Lung (tissue), 12 donors: ENCODE results near the gene UBA1. TPM values are rescaled to one million over a fixed set of nuclear protein-coding genes. Genes with fewer than 3 reads are reported as not detected.

Experiments used
- ATAC-seq: fragments of 200-7000 bp; cut with Tn5 transposase; one replicate; pipeline ENCODE4 v1.9.1; 2020; ENCODE audit warnings: moderate number of reproducible peaks; ENCODE audit not compliant: insufficient read depth, low FRiP score
- DNase-seq, 3 donors: peaks; one replicate each; pipeline ENCODE4 v3.0.0-alpha.2; 2013 to 2017
- H3K27ac ChIP-seq, 2 donors: one replicate each; pipeline ENCODE4 v1.5.1; 2013; ENCODE audit warnings: mild to moderate bottlenecking in 2 of 2, moderate library complexity in 2 of 2, control low read depth in 1 of 2, inconsistent platforms in 1 of 2, low read depth in 1 of 2, low read length in 1 of 2
- H3K27me3 ChIP-seq, 3 donors: one replicate each; pipeline ENCODE4 v1.5.1; 2013; ENCODE audit warnings: low read length in 2 of 3; ENCODE audit not compliant: control insufficient read depth in 3 of 3, insufficient read depth in 3 of 3
- H3K36me3 ChIP-seq, 4 donors: one replicate each; pipeline ENCODE4 v1.5.1; 2013; ENCODE audit warnings: low read length in 4 of 4, mild to moderate bottlenecking in 1 of 4, moderate library complexity in 1 of 4; ENCODE audit not compliant: control insufficient read depth in 4 of 4, insufficient read depth in 4 of 4
- H3K4me1 ChIP-seq, 5 donors: one replicate each; pipeline ENCODE4 v1.5.1; 2013; ENCODE audit warnings: low read length in 5 of 5, mild to moderate bottlenecking in 2 of 5, moderate library complexity in 1 of 5; ENCODE audit not compliant: control insufficient read depth in 5 of 5, insufficient read depth in 5 of 5
- H3K4me3 ChIP-seq: one replicate; pipeline ENCODE4 v1.5.1; 2013; ENCODE audit warnings: mild to moderate bottlenecking, control low read depth, moderate library complexity
- H3K9ac ChIP-seq, 2 donors: one replicate each; pipeline ENCODE4 v1.5.1; 2013; ENCODE audit warnings: low read length in 2 of 2, control low read depth in 1 of 2; ENCODE audit not compliant: insufficient read depth in 1 of 2
- H3K9me3 ChIP-seq, 4 donors: one replicate each; pipeline ENCODE4 v1.5.1; 2013; ENCODE audit warnings: low read length in 3 of 4, mild to moderate bottlenecking in 1 of 4, moderate library complexity in 1 of 4; ENCODE audit not compliant: control insufficient read depth in 4 of 4, insufficient read depth in 3 of 4
- WGBS, 2 donors: extraction: QIAGEN DNeasy Blood & Tissue Kit; methylation state at CpG; one replicate each; pipeline ENCODE4 v1.1.7; 2013; 5-methylcytosine and 5-hydroxymethylcytosine counted together
- polyA plus RNA-seq, 2 donors: library from polyadenylated mRNA; stranded (reverse); fragments of 200-250 nt; gene quantifications; one replicate each; pipeline ENCODE4 v1.2.1, GENCODE V29; 2013
- total RNA-seq, 2 donors: library from RNA; depleted of rRNA in 1 of 2; stranded (reverse); fragments of >200 nt in 1 of 2; gene quantifications; one replicate each; pipeline ENCODE4 v1.2.1, GENCODE V29; 2014 to 2021
- TF ChIP-seq, protein P1 (sequence below): IDR thresholded peaks from 2 replicates; pipeline ENCODE4 v1.5.1; 2012; ENCODE audit warnings: mild to moderate bottlenecking; ENCODE audit errors: control extremely low read depth, extremely low read depth
- donor health status: control.
- donor health status: control.
- donor health status: Bipolar disorder and iron deficiency.
- donor health status: healthy.
- donor health status: DM: yes; HTN: yes; CAD: no.

The UBA1 gene
- total and polyA plus RNA-seq, 4 donors: 92.5 to 221 (median 131) TPM

DNA sequence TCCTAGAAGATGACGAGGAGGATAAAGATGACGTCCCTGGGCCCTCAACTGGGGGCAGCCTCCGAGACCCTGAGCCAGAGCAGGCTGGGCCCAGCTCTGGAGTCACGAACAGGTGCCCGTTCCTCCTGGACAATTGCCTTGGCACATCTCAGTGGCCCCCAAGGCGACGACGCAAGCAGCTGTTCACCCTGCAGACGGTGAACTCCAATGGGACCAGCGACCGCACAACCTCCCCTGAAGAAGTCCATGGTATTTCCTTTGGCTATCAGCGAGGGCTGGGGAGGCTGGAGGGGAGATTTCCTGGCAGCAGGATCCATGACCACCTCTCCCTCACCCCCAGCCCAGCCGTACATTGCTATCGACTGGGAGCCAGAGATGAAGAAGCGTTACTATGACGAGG lies 51.0 kb downstream of the UBA1 start:
- H3K36me3 ChIP-seq: peaks cover 4 to 43% (median 27%) of the 10 kb centered on the region in 4 donors
- no peak for ATAC-seq
- TF ChIP-seq, protein P1, sequence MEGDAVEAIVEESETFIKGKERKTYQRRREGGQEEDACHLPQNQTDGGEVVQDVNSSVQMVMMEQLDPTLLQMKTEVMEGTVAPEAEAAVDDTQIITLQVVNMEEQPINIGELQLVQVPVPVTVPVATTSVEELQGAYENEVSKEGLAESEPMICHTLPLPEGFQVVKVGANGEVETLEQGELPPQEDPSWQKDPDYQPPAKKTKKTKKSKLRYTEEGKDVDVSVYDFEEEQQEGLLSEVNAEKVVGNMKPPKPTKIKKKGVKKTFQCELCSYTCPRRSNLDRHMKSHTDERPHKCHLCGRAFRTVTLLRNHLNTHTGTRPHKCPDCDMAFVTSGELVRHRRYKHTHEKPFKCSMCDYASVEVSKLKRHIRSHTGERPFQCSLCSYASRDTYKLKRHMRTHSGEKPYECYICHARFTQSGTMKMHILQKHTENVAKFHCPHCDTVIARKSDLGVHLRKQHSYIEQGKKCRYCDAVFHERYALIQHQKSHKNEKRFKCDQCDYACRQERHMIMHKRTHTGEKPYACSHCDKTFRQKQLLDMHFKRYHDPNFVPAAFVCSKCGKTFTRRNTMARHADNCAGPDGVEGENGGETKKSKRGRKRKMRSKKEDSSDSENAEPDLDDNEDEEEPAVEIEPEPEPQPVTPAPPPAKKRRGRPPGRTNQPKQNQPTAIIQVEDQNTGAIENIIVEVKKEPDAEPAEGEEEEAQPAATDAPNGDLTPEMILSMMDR: no peak
- peaks cover 0 to 34% (median 13%) of the 10 kb centered on the region in 3 donors for H3K27me3 ChIP-seq
- no peak overlapping the region for H3K4me3 ChIP-seq
- H3K4me1 ChIP-seq: no peaks in the 10 kb centered on the region
- H3K9ac ChIP-seq: no peak overlapping the region
- WGBS, 2 donors: 87 to 98% methylated on average over 13 to 16 of the region's 16 CpGs
- H3K9me3 ChIP-seq: peaks cover 0 to 2% (median 0%) of the 10 kb centered on the region in 4 donors
- no peak for DNase-seq
- no peak overlapping the region for H3K27ac ChIP-seq

DNA sequence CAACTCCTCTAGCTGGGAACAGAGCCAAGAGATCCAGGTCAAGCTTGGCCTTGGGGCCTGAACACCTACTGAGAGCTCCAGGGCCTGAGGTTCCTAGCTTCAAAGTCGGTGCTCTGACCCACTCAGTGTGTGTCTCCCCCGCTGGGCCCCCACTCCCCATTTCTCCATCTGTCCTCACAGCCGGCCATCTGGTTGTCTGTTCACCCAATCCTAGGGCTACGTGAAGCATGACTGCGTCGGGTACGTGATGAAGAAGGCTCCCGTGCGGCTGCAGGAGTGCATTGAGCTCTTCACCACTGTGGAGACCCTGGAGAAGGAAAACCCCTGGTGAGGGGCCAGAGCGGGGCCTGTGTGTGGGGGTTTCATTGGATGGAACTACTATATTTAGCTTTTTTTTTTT lies 51.5 kb downstream of the UBA1 start:
- Histone ChIP-seq H3K9ac (no peak overlapping the region), H3K27me3 (peaks cover 0 to 33% (median 14%) of the 10 kb centered on the region in 3 donors), H3K9me3 (peaks cover 0 to 2% (median 0%) of the 10 kb centered on the region in 4 donors), H3K27ac (no peak overlapping the region), H3K4me3 (no peak overlapping the region), H3K4me1 (no peaks in the 10 kb centered on the region), H3K36me3 (peaks cover 2 to 41% (median 26%) of the 10 kb centered on the region in 4 donors)
- WGBS, 2 donors: 92 to 95% methylated on average over 10 of the region's 10 CpGs
- ATAC-seq (no peak), DNase-seq (no peak)
- TF ChIP-seq, protein P1: no peak

DNA sequence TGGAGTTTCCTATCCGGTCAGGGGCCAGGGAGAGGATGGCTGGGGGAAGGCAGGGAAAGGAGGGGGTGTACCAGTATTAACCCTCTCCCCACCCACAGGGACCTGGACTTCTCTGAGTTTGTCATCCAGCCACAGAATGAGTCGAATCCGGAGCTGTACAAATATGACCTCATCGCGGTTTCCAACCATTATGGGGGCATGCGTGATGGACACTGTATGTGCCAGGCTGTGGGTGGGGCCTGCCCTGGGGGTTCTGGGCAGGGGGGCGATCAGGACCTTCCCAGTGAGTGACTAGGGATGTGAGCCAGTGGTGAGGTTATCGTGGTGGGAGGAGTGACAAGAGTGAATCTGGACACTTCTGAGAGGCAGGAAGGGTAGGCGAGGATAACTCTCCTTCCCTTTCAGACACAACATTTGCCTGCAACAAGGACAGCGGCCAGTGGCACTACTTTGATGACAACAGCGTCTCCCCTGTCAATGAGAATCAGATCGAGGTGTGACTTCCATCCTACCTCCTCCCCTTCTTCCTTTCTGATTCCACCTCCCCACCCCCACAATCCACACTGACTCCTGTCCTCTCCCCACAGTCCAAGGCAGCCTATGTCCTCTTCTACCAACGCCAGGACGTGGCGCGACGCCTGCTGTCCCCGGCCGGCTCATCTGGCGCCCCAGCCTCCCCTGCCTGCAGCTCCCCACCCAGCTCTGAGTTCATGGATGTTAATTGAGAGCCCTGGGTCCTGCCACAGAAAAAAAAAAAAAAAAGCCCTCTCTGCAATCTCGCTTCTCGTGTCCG lies 53.8 kb downstream of the UBA1 start:
- H3K36me3 ChIP-seq: peaks cover 2 to 21% (median 9%) of the 10 kb centered on the region in 4 donors
- no peaks in the 10 kb centered on the region for H3K4me1 ChIP-seq
- TF ChIP-seq, protein P1: no peak
- no peak overlapping the region for H3K4me3 ChIP-seq
- H3K9ac ChIP-seq: no peak overlapping the region
- peaks cover 0 to 2% (median 0%) of the 10 kb centered on the region in 4 donors for H3K9me3 ChIP-seq
- ATAC-seq (no peak), DNase-seq (no peak)
- no peak overlapping the region for H3K27ac ChIP-seq
- peaks cover 0 to 25% (median 17%) of the 10 kb centered on the region in 3 donors for H3K27me3 ChIP-seq
- WGBS, 2 donors: 82 to 88% methylated on average over 23 of the region's 23 CpGs
